Mesothelial cell of epicardium (in vitro differentiated cells): ENCODE data around the gene ZNF618. TPM values are rescaled to one million over a fixed set of nuclear protein-coding genes. Genes with fewer than 3 reads are reported as not detected.
"Not testable (repeated sequence)": the region's sequence is repeated elsewhere in the genome, so short reads cannot be mapped to it uniquely, and the experiment has no call there.

Source experiments
- DNase-seq, 2 experiments: peaks; one replicate each; pipeline ENCODE4 v3.0.0; 2021; ENCODE audit warnings: low spot score in 2 of 2; ENCODE audit not compliant: unreplicated experiment in 2 of 2
- H3K27ac Mint-ChIP-seq: 2 replicates; pipeline ENCODE4 v1.8.0; 2021; ENCODE audit warnings: mixed read lengths
- H3K27me3 Mint-ChIP-seq: 2 replicates; pipeline ENCODE4 v1.8.0; 2021; ENCODE audit warnings: low read depth, mixed read lengths
- H3K36me3 Mint-ChIP-seq: 2 replicates; pipeline ENCODE4 v1.8.0; 2021; ENCODE audit warnings: mixed read lengths
- H3K4me1 Mint-ChIP-seq: 2 replicates; pipeline ENCODE4 v1.8.0; 2021; ENCODE audit warnings: mixed read lengths
- H3K4me3 Mint-ChIP-seq: 2 replicates; pipeline ENCODE4 v1.8.0; 2021; ENCODE audit warnings: mild to moderate bottlenecking, moderate library complexity, mixed read lengths
- H3K9me3 Mint-ChIP-seq: 2 replicates; pipeline ENCODE4 v1.8.0; 2021; ENCODE audit warnings: mixed read lengths
- CTCF ChIP-seq: fragments of 200-600 bp; sonication (generic); IDR thresholded peaks from one replicate; pipeline ENCODE4 v1.5.0; 2021; ENCODE audit warnings: antibody characterized with exemption; ENCODE audit not compliant: unreplicated experiment
- total RNA-seq: library from RNA; stranded (reverse); gene quantifications from 3 replicates; pipeline ENCODE4 v1.2.1, GENCODE V29; 2021

Gene ZNF618
- total RNA-seq, 1 donor from 2014 or later: 78.9 TPM

GRCh38 chr9:113996531-113997001 lies 120.5 kb downstream of the ZNF618 start:
- no peak overlapping the region for H3K4me3 Mint-ChIP-seq
- no peaks in the 10 kb centered on the region for H3K27me3 Mint-ChIP-seq
- TF ChIP-seq CTCF: no peak
- H3K4me1 Mint-ChIP-seq: peaks cover 3% of the 10 kb centered on the region
- no peak overlapping the region for H3K27ac Mint-ChIP-seq
- DNase-seq: peak in 1 of 2 experiments; percentile 7
- H3K36me3 Mint-ChIP-seq: peaks cover 15% of the 10 kb centered on the region
- no peaks in the 10 kb centered on the region for H3K9me3 Mint-ChIP-seq

- peak in 1 of 2 experiments; percentile 2 for DNase-seq
- H3K4me3 Mint-ChIP-seq, H3K27me3 Mint-ChIP-seq, H3K27ac Mint-ChIP-seq, H3K9me3 Mint-ChIP-seq, H3K4me1 Mint-ChIP-seq: not testable (repeated sequence)
- H3K36me3 Mint-ChIP-seq: peaks cover 15% of the 10 kb centered on the region
Observed at GRCh38 chr9:113997064-113997463, 121.0 kb downstream of the ZNF618 start.

GRCh38 chr9:113997610-113998009 lies 121.5 kb downstream of the ZNF618 start:
- no peaks in the 10 kb centered on the region for H3K27me3 Mint-ChIP-seq
- no peaks in the 10 kb centered on the region for H3K9me3 Mint-ChIP-seq
- H3K4me3 Mint-ChIP-seq: no peak overlapping the region
- DNase-seq: peak in 1 of 2 experiments; percentile 28
- no peak for TF ChIP-seq CTCF
- peaks cover 15% of the 10 kb centered on the region for H3K36me3 Mint-ChIP-seq
- peaks cover 3% of the 10 kb centered on the region for H3K4me1 Mint-ChIP-seq
- H3K27ac Mint-ChIP-seq: no peak overlapping the region

- H3K27me3 Mint-ChIP-seq: no peaks in the 10 kb centered on the region
- no peak for TF ChIP-seq CTCF
- peaks cover 3% of the 10 kb centered on the region for H3K4me1 Mint-ChIP-seq
- no peaks in the 10 kb centered on the region for H3K9me3 Mint-ChIP-seq
- H3K36me3 Mint-ChIP-seq: peaks cover 15% of the 10 kb centered on the region
- peak in 1 of 2 experiments; percentile 3 for DNase-seq
- H3K4me3 Mint-ChIP-seq: no peak overlapping the region
- no peak overlapping the region for H3K27ac Mint-ChIP-seq
Observed at GRCh38 chr9:113998114-113998513, 122.0 kb downstream of the ZNF618 start.

- Mint-ChIP-seq H3K4me1 (peaks cover 3% of the 10 kb centered on the region), H3K36me3 (peaks cover 21% of the 10 kb centered on the region), H3K27me3 (no peaks in the 10 kb centered on the region), H3K27ac (no peak overlapping the region), H3K9me3 (no peaks in the 10 kb centered on the region), H3K4me3 (no peak overlapping the region)
- no peak for TF ChIP-seq CTCF
- DNase-seq: peak in 1 of 2 experiments; percentile 27
Observed at GRCh38 chr9:113998525-113999255, 122.6 kb downstream of the ZNF618 start.

- Mint-ChIP-seq H3K27ac (no peak overlapping the region), H3K27me3 (no peaks in the 10 kb centered on the region), H3K36me3 (peaks cover 24% of the 10 kb centered on the region), H3K4me3 (no peak overlapping the region), H3K4me1 (peaks cover 3% of the 10 kb centered on the region), H3K9me3 (no peaks in the 10 kb centered on the region)
- DNase-seq: peak in 1 of 2 experiments; percentile 36
- no peak for TF ChIP-seq CTCF
Observed at GRCh38 chr9:113999256-114000062, 123.3 kb downstream of the ZNF618 start.
